CD14-positive monocyte (primary cell): ENCODE results near the gene CSTPP1. TPM values are rescaled to one million over a fixed set of nuclear protein-coding genes. Genes with fewer than 3 reads are reported as not detected.

Experiments used
- DNase-seq, 3 donors: peaks; one replicate each; pipeline ENCODE4 v3.0.0-alpha.2; 2011 to 2022
- H2AFZ ChIP-seq: 2 replicates; pipeline ENCODE4 v1.6.0; 2012; ENCODE audit warnings: mild to moderate bottlenecking, low read depth, low read length, inconsistent platforms; ENCODE audit not compliant: insufficient read depth, poor library complexity, severe bottlenecking
- H3K27ac ChIP-seq, 2 donors: 1 replicate in 1 of 2; 2 replicates in 1 of 2; pipeline ENCODE4 v1.5.1; 2012 to 2013; ENCODE audit warnings: low read length in 2 of 2, control low read depth in 1 of 2, inconsistent platforms in 1 of 2, low read depth in 1 of 2, mild to moderate bottlenecking in 1 of 2
- H3K27me3 ChIP-seq, 2 donors: one replicate each; pipeline versions ENCODE4 v1.6.0 to v1.6.1; 2011 to 2013; ENCODE audit warnings: low read length in 2 of 2; ENCODE audit not compliant: control insufficient read depth in 2 of 2, insufficient read depth in 2 of 2
- H3K36me3 ChIP-seq, 2 donors: replicated peaks in 1 of 2; 1 replicate in 1 of 2; 2 replicates in 1 of 2; pipeline versions ENCODE4 v1.5.1 to v1.6.1; 2012 to 2013; ENCODE audit warnings: low read length in 2 of 2, control low read depth in 1 of 2, inconsistent platforms in 1 of 2, mild to moderate bottlenecking in 1 of 2; ENCODE audit not compliant: insufficient read depth in 2 of 2, control insufficient read depth in 1 of 2
- H3K4me1 ChIP-seq, 2 donors: 1 replicate in 1 of 2; 2 replicates in 1 of 2; pipeline versions ENCODE4 v1.5.1 to v1.6.1; 2012 to 2013; ENCODE audit warnings: low read length in 2 of 2, control low read depth in 1 of 2, inconsistent platforms in 1 of 2, mild to moderate bottlenecking in 1 of 2, moderate library complexity in 1 of 2; ENCODE audit not compliant: insufficient read depth in 2 of 2, control insufficient read depth in 1 of 2
- H3K4me2 ChIP-seq: replicated peaks from 2 replicates; pipeline ENCODE3; 2012; ENCODE audit warnings: low read length, moderate library complexity, mild to moderate bottlenecking; ENCODE audit not compliant: poor library complexity, severe bottlenecking; ENCODE audit errors: extremely low read depth
- H3K4me3 ChIP-seq, 3 experiments: fragments of 200-600 bp in 1 of 3; sonication (generic) in 1 of 3; replicated peaks in 1 of 3; 1 replicate in 2 of 3; 2 replicates in 1 of 3; pipeline ENCODE4 v1.5.1; 2011 to 2013; ENCODE audit warnings: low read length in 3 of 3, mild to moderate bottlenecking in 3 of 3, control low read depth in 2 of 3, low read depth in 2 of 3, inconsistent platforms in 1 of 3, moderate library complexity in 1 of 3
- H3K79me2 ChIP-seq: 2 replicates; pipeline ENCODE4 v1.6.0; 2012; ENCODE audit warnings: mild to moderate bottlenecking, control low read depth, inconsistent platforms, low read length, moderate library complexity; ENCODE audit not compliant: insufficient read depth
- H3K9ac ChIP-seq: 2 replicates; pipeline ENCODE4 v1.6.0; 2017; ENCODE audit warnings: low read length, mild to moderate bottlenecking; ENCODE audit not compliant: insufficient read depth, poor library complexity, severe bottlenecking
- H3K9me3 ChIP-seq, 2 donors: replicated peaks in 1 of 2; 1 replicate in 1 of 2; 2 replicates in 1 of 2; pipeline versions ENCODE4 v1.5.1 to v1.6.1; 2012 to 2013; ENCODE audit warnings: low read length in 2 of 2, control low read depth in 1 of 2; ENCODE audit not compliant: control insufficient read depth in 1 of 2, insufficient read depth in 1 of 2
- H4K20me1 ChIP-seq: 2 replicates; pipeline ENCODE4 v1.6.0; 2012; ENCODE audit warnings: mild to moderate bottlenecking, low read length, control low read depth, moderate library complexity; ENCODE audit not compliant: insufficient read depth
- H3K27ac Mint-ChIP-seq, 7 donors: one replicate each; pipeline ENCODE4 v1.8.0; 2020; ENCODE audit warnings: mild to moderate bottlenecking in 7 of 7, mixed read lengths in 7 of 7, moderate library complexity in 6 of 7, inconsistent platforms in 2 of 7
- H3K27me3 Mint-ChIP-seq, 3 donors: one replicate each; pipeline ENCODE4 v1.8.0; 2021 to 2022; ENCODE audit warnings: low read depth in 3 of 3, mild to moderate bottlenecking in 3 of 3, mixed read lengths in 3 of 3, moderate library complexity in 3 of 3, inconsistent platforms in 1 of 3
- H3K36me3 Mint-ChIP-seq, 2 donors: one replicate each; pipeline ENCODE4 v1.8.0; 2020; ENCODE audit warnings: mixed read lengths in 2 of 2, inconsistent platforms in 1 of 2, mild to moderate bottlenecking in 1 of 2
- H3K4me1 Mint-ChIP-seq: one replicate; pipeline ENCODE4 v1.8.0; 2020; ENCODE audit warnings: mild to moderate bottlenecking, mixed read lengths
- H3K4me3 Mint-ChIP-seq, 2 donors: one replicate each; pipeline ENCODE4 v1.8.0; 2020; ENCODE audit warnings: mild to moderate bottlenecking in 2 of 2, mixed read lengths in 2 of 2, moderate library complexity in 1 of 2
- H3K9me3 Mint-ChIP-seq, 7 donors: one replicate each; pipeline ENCODE4 v1.8.0; 2020 to 2022; ENCODE audit warnings: mixed read lengths in 7 of 7, mild to moderate bottlenecking in 6 of 7, moderate library complexity in 6 of 7, inconsistent platforms in 2 of 7
- WGBS: methylation state at CpG from one replicate; pipeline ENCODE4 v1.1.5; 2013; ENCODE audit warnings: missing lambda C conversion rate; ENCODE audit not compliant: insufficient coverage; 5-methylcytosine and 5-hydroxymethylcytosine counted together
- intact Hi-C, 2 donors: fragments of 100-400 bp; cut with micrococcal nuclease; formaldehyde crosslinking; loops; one replicate each; pipeline versions ENCODE4 v1.15.0 to v1.15.1; 2023
- polyA plus RNA-seq, 3 donors: library from polyadenylated mRNA; depleted of rRNA in 1 of 3; unstranded in 2 of 3; stranded (reverse) in 1 of 3; fragments of 300-500 nt in 2 of 3; fragments of >200 nt in 1 of 3; fragmentation: Illumina TruSeq in 2 of 3; gene quantifications; 1 replicate in 2 of 3; 2 replicates in 1 of 3; pipeline ENCODE4 v1.2.3, GENCODE V29; 2012 to 2021
- TF ChIP-seq, protein P1 (sequence below): fragments of 200-600 bp; IDR thresholded peaks from one replicate; pipeline ENCODE4 v1.8.0; 2022; ENCODE audit warnings: antibody characterized with exemption, mild to moderate bottlenecking

The CSTPP1 gene
- polyA plus RNA-seq, 3 donors: 4.5 to 6.5 (median 5.9) TPM

DNA sequence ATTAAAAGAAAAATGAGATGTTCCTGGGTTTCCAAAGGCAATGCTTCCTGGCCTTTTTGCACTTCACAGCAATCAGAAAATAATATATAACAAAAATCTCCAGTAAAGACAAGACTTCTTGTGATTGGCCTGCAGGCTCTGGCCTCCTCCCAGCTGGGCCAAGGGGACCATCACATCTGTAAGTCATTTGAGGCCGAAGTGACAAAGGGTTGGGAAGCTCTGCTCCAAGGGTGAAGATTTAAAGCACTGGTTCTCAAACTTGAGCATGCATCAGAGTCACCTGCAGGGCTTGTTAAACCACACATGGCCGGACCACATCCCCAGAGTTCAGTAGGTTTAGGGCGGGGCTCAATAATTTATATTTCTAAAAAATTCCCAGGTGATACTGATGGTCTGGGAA, 208.0 kb downstream of the CSTPP1 start:
- Histone ChIP-seq H3K27me3 (no peaks in the 10 kb centered on the region), H3K9ac (no peak overlapping the region), H3K27ac (no peak overlapping the region), H3K4me1 (no peaks in the 10 kb centered on the region), H3K4me2 (no peak overlapping the region), H2AFZ (no peak overlapping the region), H3K4me3 (no peak overlapping the region), H3K79me2 (no peaks in the 10 kb centered on the region), H3K9me3 (no peaks in the 10 kb centered on the region), H3K36me3 (no peaks in the 10 kb centered on the region), H4K20me1 (no peaks in the 10 kb centered on the region)
- Mint-ChIP-seq H3K4me3 (no peak overlapping the region), H3K4me1 (no peaks in the 10 kb centered on the region), H3K36me3 (peaks cover 0 to 8% of the 10 kb centered on the region in 2 donors), H3K27me3 (no peaks in the 10 kb centered on the region), H3K27ac (no peak overlapping the region), H3K9me3 (no peaks in the 10 kb centered on the region)
- intact Hi-C loops: no loop called here
- WGBS: 100% methylated on average over 1 of the region's 3 CpGs
- DNase-seq: no peak
- TF ChIP-seq, protein P1, sequence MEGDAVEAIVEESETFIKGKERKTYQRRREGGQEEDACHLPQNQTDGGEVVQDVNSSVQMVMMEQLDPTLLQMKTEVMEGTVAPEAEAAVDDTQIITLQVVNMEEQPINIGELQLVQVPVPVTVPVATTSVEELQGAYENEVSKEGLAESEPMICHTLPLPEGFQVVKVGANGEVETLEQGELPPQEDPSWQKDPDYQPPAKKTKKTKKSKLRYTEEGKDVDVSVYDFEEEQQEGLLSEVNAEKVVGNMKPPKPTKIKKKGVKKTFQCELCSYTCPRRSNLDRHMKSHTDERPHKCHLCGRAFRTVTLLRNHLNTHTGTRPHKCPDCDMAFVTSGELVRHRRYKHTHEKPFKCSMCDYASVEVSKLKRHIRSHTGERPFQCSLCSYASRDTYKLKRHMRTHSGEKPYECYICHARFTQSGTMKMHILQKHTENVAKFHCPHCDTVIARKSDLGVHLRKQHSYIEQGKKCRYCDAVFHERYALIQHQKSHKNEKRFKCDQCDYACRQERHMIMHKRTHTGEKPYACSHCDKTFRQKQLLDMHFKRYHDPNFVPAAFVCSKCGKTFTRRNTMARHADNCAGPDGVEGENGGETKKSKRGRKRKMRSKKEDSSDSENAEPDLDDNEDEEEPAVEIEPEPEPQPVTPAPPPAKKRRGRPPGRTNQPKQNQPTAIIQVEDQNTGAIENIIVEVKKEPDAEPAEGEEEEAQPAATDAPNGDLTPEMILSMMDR: no peak

DNA sequence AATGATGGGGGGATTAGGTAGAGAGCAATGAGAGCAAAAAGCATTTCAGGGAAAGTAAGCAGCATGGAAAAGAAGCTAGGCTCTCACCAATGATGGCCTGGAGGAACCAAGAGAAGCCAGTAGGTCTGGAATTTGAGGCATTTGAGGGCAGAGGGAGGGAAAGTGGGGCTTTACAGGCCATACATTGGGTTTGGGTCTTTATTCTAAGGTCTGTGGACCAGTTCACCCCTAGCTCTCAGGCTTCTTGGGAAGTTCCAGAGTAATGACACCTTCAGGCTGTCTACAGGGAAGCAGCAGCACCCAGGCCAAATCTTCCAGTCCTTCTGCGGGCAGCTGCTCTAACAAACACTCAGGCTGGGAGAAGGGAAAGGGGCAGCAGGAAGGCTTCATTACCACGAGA, 210.7 kb downstream of the CSTPP1 start:
- no peak overlapping the region for H3K4me3 Mint-ChIP-seq
- 83% methylated on average over 1 of the region's 2 CpGs for WGBS

More for the DNA sequence above, 210.7 kb downstream of the CSTPP1 start:
- Histone ChIP-seq H2AFZ (no peak overlapping the region), H3K79me2 (no peaks in the 10 kb centered on the region), H3K4me3 (no peak overlapping the region), H3K36me3 (no peaks in the 10 kb centered on the region), H4K20me1 (no peaks in the 10 kb centered on the region), H3K4me1 (no peaks in the 10 kb centered on the region), H3K27ac (no peak overlapping the region), H3K9ac (no peak overlapping the region), H3K9me3 (no peaks in the 10 kb centered on the region), H3K27me3 (no peaks in the 10 kb centered on the region), H3K4me2 (no peak overlapping the region)
- no peak for DNase-seq
- Mint-ChIP-seq H3K27me3 (peaks cover 0 to 3% (median 0%) of the 10 kb centered on the region in 3 donors), H3K27ac (no peak overlapping the region), H3K9me3 (no peaks in the 10 kb centered on the region), H3K36me3 (peaks cover 2 to 7% of the 10 kb centered on the region in 2 donors), H3K4me1 (peaks cover 1% of the 10 kb centered on the region)
- TF ChIP-seq, protein P1: no peak
- intact Hi-C loops: no loop called here
